ENCODE data around the gene LTBP1.

- TF ChIP-seq EZH2 (IDR thresholded peaks at IDR 0.05; ENCODE audit: insufficient read depth, poor library complexity, severe bottlenecking) (no peak), EZH2phosphoT487 (IDR thresholded peaks at IDR 0.05; ENCODE audit: insufficient read depth, low read depth) (no peak)
These were observed 258.2 kb downstream of the LTBP1 start for GRCh38 chr2:33204945-33205344.
